ENCODE measurements around the gene ARMCX1.

DNA sequence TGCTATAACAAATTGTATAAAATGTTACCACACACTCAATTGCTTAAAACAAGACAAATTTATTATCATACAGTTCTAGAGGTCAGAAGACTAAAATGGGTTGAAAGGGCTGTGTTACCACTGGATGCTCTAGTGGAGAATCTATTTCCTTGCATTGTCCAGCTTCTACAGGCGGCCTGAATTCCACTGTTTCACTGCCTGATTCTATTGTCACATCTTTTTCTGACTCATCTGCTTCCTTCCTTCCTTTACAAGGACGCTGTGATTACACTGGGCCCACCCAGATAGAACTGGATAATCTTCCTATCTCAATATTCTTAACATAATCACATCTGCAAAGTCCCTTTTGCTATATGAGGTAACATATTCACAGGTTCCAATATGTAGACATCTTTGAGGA is 19.4 kb upstream of the ARMCX1 start:
- TF ChIP-seq EZH2 (IDR thresholded peaks at IDR 0.05; ENCODE audit: borderline replicate concordance, low read depth, low read length, severe bottlenecking): no peak
- TF ChIP-seq POLR2AphosphoS5 (IDR thresholded peaks at IDR 0.05; ENCODE audit: insufficient read depth, low read depth, low read length): peak; percentile 27
